Activated CD8-positive, alpha-beta T cell treated with anti-CD3 and anti-CD28 coated beads for 36 hours (primary cell): ENCODE results near the gene NOC4L. TPM values are rescaled to one million over a fixed set of nuclear protein-coding genes. Genes with fewer than 3 reads are reported as not detected.
A peak's percentile ranks its signal among the peaks of the same experiment; 100 is the strongest.

ENCODE experiments used
- ATAC-seq: fragments of 200-7000 bp; cut with Tn5 transposase; one replicate; pipeline ENCODE4 v1.10.0; 2021; ENCODE audit warnings: mild to moderate bottlenecking, moderate library complexity
- CTCF ChIA-PET: fragments of 350-600 bp; sonication (Branson Sonifier 250); formaldehyde crosslinking; loops from one replicate; lab custom pipeline; 2021; ENCODE audit warnings: antibody characterized with exemption; lab: Charles Lee
- POLR2A ChIA-PET: fragments of 350-600 bp; sonication (Branson Sonifier 250); formaldehyde crosslinking; loops from one replicate; lab custom pipeline; 2021; ENCODE audit warnings: antibody characterized with exemption; lab: Charles Lee
- DNase-seq: peaks from one replicate; pipeline ENCODE4 v3.0.0-alpha.2; 2020
- H3K27ac Mint-ChIP-seq: one replicate; pipeline ENCODE4 v1.8.0; 2021; ENCODE audit warnings: mild to moderate bottlenecking, mixed read lengths
- H3K27me3 Mint-ChIP-seq: one replicate; pipeline ENCODE4 v1.8.0; 2021; ENCODE audit warnings: mixed read lengths
- H3K36me3 Mint-ChIP-seq: one replicate; pipeline ENCODE4 v1.8.0; 2021; ENCODE audit warnings: low read depth, mixed read lengths
- H3K4me1 Mint-ChIP-seq: one replicate; pipeline ENCODE4 v1.8.0; 2021; ENCODE audit warnings: low read depth, mixed read lengths
- H3K4me3 Mint-ChIP-seq: one replicate; pipeline ENCODE4 v1.8.0; 2021; ENCODE audit warnings: mild to moderate bottlenecking, moderate library complexity, mixed read lengths
- H3K9me3 Mint-ChIP-seq: one replicate; pipeline ENCODE4 v1.8.0; 2021; ENCODE audit warnings: mixed read lengths
- intact Hi-C: fragments of 100-400 bp; cut with micrococcal nuclease; formaldehyde crosslinking; loops from one replicate; pipeline ENCODE4 v1.10.0; 2022
- total RNA-seq, 2 experiments: library from RNA; stranded (reverse); gene quantifications; one replicate each; pipeline ENCODE4 v1.2.3, GENCODE V29; 2021
- TF ChIP-seq, protein P1 (sequence below): fragments of 200-600 bp; IDR thresholded peaks from one replicate; pipeline ENCODE4 v1.8.0; 2022; ENCODE audit warnings: antibody characterized with exemption, mild to moderate bottlenecking

The NOC4L gene
- total RNA-seq, 2 experiments from 2014 or later = 35.6 to 41.2 TPM

- H3K36me3 Mint-ChIP-seq = no peaks in the 10 kb centered on the region
- TF ChIP-seq, protein P1, sequence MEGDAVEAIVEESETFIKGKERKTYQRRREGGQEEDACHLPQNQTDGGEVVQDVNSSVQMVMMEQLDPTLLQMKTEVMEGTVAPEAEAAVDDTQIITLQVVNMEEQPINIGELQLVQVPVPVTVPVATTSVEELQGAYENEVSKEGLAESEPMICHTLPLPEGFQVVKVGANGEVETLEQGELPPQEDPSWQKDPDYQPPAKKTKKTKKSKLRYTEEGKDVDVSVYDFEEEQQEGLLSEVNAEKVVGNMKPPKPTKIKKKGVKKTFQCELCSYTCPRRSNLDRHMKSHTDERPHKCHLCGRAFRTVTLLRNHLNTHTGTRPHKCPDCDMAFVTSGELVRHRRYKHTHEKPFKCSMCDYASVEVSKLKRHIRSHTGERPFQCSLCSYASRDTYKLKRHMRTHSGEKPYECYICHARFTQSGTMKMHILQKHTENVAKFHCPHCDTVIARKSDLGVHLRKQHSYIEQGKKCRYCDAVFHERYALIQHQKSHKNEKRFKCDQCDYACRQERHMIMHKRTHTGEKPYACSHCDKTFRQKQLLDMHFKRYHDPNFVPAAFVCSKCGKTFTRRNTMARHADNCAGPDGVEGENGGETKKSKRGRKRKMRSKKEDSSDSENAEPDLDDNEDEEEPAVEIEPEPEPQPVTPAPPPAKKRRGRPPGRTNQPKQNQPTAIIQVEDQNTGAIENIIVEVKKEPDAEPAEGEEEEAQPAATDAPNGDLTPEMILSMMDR = no peak
- peaks cover 11% of the 10 kb centered on the region for H3K27me3 Mint-ChIP-seq
- ChIA-PET POLR2A (no interaction called here), CTCF (interaction anchor here (1.4 kb wide), 1 partner anchor 9 kb away, joined by 5 read pairs; no protein-coding TSS in a partner anchor)
- intact Hi-C loops = no loop called here
- ATAC-seq (no peak), DNase-seq (no peak)
- H3K4me1 Mint-ChIP-seq = peaks cover 23% of the 10 kb centered on the region
- no peak overlapping the region for H3K4me3 Mint-ChIP-seq
- no peaks in the 10 kb centered on the region for H3K9me3 Mint-ChIP-seq
- H3K27ac Mint-ChIP-seq = no peak overlapping the region
Measured at GRCh38 chr12:132176920-132177551, 32.8 kb downstream of the NOC4L start.

- peak; percentile 46 for DNase-seq
- ChIA-PET POLR2A (no interaction called here), CTCF (no interaction called here)
- H3K9me3 Mint-ChIP-seq = no peaks in the 10 kb centered on the region
- H3K27ac Mint-ChIP-seq = no peak overlapping the region
- H3K36me3 Mint-ChIP-seq = no peaks in the 10 kb centered on the region
- H3K4me1 Mint-ChIP-seq = peaks cover 18% of the 10 kb centered on the region
- H3K27me3 Mint-ChIP-seq = peaks cover 4% of the 10 kb centered on the region
- peak; percentile 55 for ATAC-seq
- no peak overlapping the region for H3K4me3 Mint-ChIP-seq
- TF ChIP-seq, protein P1 = no peak
- intact Hi-C loops = no loop called here
Measured at GRCh38 chr12:132178316-132178715, 34.1 kb downstream of the NOC4L start.

DNA sequence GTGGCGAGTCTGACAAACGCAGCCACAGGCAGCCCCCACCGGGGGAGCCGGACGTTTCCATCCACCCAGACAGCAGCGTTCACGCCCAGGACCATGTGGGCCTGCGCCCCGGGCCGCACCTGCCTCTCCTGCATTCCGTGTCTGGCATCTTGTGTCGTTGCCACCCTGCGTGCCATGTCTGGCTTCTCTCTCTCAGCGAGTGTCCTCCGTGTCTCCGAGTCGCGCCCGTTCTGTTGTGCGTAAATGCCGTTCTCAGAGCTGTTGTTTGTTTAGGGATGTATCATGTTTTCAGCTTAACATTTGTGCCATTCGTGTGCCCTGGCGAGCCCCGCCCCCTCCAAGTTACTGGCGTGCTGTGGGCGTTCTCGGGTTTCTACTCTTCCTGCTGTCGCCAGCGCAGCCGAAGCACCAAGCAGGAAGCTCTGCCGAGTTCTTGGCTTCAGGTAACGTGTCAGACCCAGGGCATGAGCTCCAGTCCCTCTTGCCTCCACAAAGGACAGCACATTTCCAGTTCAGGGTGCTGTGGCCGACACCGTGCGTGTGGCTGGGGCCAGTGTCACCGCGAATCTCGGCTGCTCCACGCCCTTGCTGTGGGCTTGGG lies 34.6 kb downstream of the NOC4L start:
- DNase-seq (peak; percentile 60), ATAC-seq (peak; percentile 55)
- Mint-ChIP-seq H3K4me3 (no peak overlapping the region), H3K27me3 (peaks cover 4% of the 10 kb centered on the region), H3K36me3 (no peaks in the 10 kb centered on the region), H3K4me1 (peaks cover 16% of the 10 kb centered on the region), H3K27ac (peak overlapping the region; percentile 36), H3K9me3 (no peaks in the 10 kb centered on the region)
- ChIA-PET CTCF (no interaction called here), POLR2A (no interaction called here)
- intact Hi-C loops = no loop called here
- TF ChIP-seq, protein P1 = no peak

DNA sequence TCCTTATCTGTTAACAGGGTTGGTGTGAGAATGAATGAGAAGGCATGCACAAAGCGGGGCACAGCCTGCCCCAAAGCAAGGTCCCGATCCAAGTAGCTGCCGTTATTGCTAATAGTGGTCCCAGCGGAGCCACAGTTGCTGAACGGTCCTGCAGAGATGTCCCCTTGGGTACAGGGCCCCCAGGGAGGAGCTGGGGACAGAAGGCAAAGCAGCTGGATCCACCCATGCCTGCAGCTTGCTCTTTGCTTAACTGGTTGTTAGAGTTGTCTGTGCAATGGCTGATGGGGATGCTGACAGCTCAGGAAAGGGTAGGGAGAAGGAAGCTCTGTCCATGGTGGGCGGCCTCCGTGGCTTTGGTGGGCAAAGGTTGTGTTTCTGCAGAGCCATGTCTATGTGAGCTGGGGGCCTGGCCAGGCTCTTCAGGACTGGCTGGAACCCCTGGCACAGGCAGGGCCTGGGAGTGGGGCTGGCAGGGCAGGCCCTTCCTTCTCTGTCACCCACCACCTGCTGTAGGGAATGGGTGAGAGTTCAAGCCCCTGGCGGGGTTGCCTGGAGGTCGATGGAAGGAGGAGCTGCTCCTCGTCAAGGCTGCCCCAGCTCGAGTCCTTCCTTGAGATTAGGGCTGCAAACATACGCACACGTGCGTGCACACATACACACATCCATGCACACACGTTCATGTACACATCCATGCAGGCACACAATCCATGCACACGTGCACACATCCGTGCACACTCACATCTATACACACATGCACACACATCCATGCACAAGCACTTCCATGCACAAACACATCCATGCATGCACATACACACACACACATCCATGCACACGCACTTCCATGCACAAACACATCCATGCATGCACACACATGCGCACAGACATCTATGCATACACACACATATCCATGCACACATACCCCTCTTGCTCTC lies 35.4 kb downstream of the NOC4L start:
- Mint-ChIP-seq H3K4me1 (peaks cover 12% of the 10 kb centered on the region), H3K9me3 (no peaks in the 10 kb centered on the region), H3K27me3 (peaks cover 1% of the 10 kb centered on the region), H3K4me3 (no peak overlapping the region), H3K36me3 (no peaks in the 10 kb centered on the region), H3K27ac (no peak overlapping the region)
- ATAC-seq = no peak
- POLR2A ChIA-PET = no interaction called here
- CTCF ChIA-PET = no interaction called here
- TF ChIP-seq, protein P1 = no peak
- no peak for DNase-seq
- intact Hi-C loops = no loop called here
